OCI-LY3 (cell line): Measurements from ENCODE around the gene ZSCAN2.

Experiments used
- H2AFZ ChIP-seq: fragments of 200-600, 300-600 bp; shearing (Covaris generic); 2 replicates; pipeline ENCODE4 v1.6.0; 2014; ENCODE audit warnings: antibody characterized with exemption, low read depth, low read length
- H3K27ac ChIP-seq: fragments of 200-600, 300-600 bp; sonication (generic); 2 replicates; pipeline ENCODE4 v1.5.1; 2014; ENCODE audit warnings: mild to moderate bottlenecking, low read length, moderate library complexity, mixed read lengths
- H3K27me3 ChIP-seq: fragments of 200-600, 300-600 bp; sonication (generic); 2 replicates; pipeline ENCODE4 v1.6.1; 2014; ENCODE audit warnings: low read depth, low read length, mixed read lengths
- H3K36me3 ChIP-seq: fragments of 200-600, 300-600 bp; sonication (generic); replicated peaks from 2 replicates; pipeline ENCODE3; 2014; ENCODE audit warnings: low read depth, low read length, mixed read lengths
- H3K4me1 ChIP-seq: fragments of 300-600, 200-600 bp; sonication (generic); 2 replicates; pipeline ENCODE4 v1.6.1; 2014; ENCODE audit warnings: low read length, mixed read lengths
- H3K4me2 ChIP-seq: fragments of 200-600, 300-600 bp; sonication (generic); 2 replicates; pipeline ENCODE4 v1.6.1; 2014; ENCODE audit warnings: low read length, mixed read lengths
- H3K4me3 ChIP-seq: fragments of 300-600, 200-600 bp; sonication (generic); 2 replicates; pipeline ENCODE4 v1.5.1; 2014; ENCODE audit warnings: antibody characterized with exemption, mild to moderate bottlenecking, low read length, moderate library complexity
- H3K79me2 ChIP-seq: fragments of 300-600, 200-600 bp; shearing (Covaris generic); 2 replicates; pipeline ENCODE4 v1.6.1; 2014; ENCODE audit warnings: mild to moderate bottlenecking, low read length, mixed read lengths
- H3K9ac ChIP-seq: fragments of 300-600, 200-600 bp; shearing (Covaris generic); 2 replicates; pipeline ENCODE4 v1.6.0; 2014; ENCODE audit warnings: mild to moderate bottlenecking, low read length, moderate library complexity
- H3K9me3 ChIP-seq: fragments of 200-600, 300-600 bp; shearing (Covaris generic); 2 replicates; pipeline ENCODE4 v1.6.1; 2014; ENCODE audit warnings: low read length, mixed read lengths; ENCODE audit not compliant: insufficient read depth
- H4K20me1 ChIP-seq: fragments of 200-600, 300-600 bp; sonication (generic); 2 replicates; pipeline ENCODE4 v1.6.1; 2016; ENCODE audit warnings: low read length, mixed read lengths; ENCODE audit not compliant: insufficient read depth
- EZH2phosphoT487 ChIP-seq: fragments of 200-600 bp; shearing (Covaris generic); IDR thresholded peaks from 2 replicates; pipeline ENCODE4 v1.6.1; 2018; ENCODE audit warnings: antibody characterized with exemption, mixed run types, low read depth
- TF ChIP-seq, protein P1 (sequence below): fragments of 200-600, 300-600 bp; sonication (generic); IDR thresholded peaks from 2 replicates; pipeline ENCODE4 v1.5.1; 2014; ENCODE audit warnings: antibody characterized with exemption, low read length, low read depth

Gene ZSCAN2

DNA sequence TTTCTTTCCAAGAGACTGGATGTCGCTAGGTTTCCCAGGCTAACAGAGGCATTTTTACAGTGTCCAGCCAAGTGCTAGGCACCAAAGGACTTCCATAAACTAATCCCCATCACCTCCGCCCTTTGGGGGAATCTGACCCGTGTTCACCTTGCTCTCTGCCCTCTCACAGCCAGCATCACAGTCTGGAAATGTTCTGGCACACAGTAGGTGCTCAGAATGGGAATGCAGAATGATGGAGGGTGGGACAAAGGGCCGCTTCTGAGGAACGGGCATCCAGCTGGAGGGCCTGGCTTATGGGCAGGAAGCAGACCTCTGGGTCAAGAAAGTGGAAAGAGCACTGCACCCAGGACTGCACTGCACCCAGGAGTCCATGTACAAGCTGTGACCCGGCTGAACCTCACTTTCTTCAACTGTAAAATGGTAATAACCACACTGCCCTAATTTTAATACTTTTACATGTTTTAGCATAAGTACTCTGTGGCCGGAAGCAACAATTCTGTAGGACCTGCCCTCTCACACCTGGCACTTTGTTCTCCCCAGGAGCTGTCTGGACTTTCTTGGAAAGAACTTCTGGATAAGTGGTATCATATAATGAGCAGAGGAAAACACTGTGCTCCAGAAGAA lies 58.1 kb downstream of the ZSCAN2 start:
- Histone ChIP-seq H3K9ac (peak overlapping the region; percentile 75), H3K27ac (peak overlapping the region; percentile 45), H4K20me1 (no peaks in the 10 kb centered on the region), H3K4me3 (peak overlapping the region; percentile 83), H3K4me2 (peak overlapping the region; percentile 90), H3K27me3 (no peaks in the 10 kb centered on the region), H3K4me1 (peaks cover 20% of the 10 kb centered on the region), H3K36me3 (no peaks in the 10 kb centered on the region), H2AFZ (peak overlapping the region; percentile 87), H3K79me2 (peaks cover 2% of the 10 kb centered on the region), H3K9me3 (no peaks in the 10 kb centered on the region)
- TF ChIP-seq, protein P1, sequence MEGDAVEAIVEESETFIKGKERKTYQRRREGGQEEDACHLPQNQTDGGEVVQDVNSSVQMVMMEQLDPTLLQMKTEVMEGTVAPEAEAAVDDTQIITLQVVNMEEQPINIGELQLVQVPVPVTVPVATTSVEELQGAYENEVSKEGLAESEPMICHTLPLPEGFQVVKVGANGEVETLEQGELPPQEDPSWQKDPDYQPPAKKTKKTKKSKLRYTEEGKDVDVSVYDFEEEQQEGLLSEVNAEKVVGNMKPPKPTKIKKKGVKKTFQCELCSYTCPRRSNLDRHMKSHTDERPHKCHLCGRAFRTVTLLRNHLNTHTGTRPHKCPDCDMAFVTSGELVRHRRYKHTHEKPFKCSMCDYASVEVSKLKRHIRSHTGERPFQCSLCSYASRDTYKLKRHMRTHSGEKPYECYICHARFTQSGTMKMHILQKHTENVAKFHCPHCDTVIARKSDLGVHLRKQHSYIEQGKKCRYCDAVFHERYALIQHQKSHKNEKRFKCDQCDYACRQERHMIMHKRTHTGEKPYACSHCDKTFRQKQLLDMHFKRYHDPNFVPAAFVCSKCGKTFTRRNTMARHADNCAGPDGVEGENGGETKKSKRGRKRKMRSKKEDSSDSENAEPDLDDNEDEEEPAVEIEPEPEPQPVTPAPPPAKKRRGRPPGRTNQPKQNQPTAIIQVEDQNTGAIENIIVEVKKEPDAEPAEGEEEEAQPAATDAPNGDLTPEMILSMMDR: no peak
- TF ChIP-seq EZH2phosphoT487: no peak

DNA sequence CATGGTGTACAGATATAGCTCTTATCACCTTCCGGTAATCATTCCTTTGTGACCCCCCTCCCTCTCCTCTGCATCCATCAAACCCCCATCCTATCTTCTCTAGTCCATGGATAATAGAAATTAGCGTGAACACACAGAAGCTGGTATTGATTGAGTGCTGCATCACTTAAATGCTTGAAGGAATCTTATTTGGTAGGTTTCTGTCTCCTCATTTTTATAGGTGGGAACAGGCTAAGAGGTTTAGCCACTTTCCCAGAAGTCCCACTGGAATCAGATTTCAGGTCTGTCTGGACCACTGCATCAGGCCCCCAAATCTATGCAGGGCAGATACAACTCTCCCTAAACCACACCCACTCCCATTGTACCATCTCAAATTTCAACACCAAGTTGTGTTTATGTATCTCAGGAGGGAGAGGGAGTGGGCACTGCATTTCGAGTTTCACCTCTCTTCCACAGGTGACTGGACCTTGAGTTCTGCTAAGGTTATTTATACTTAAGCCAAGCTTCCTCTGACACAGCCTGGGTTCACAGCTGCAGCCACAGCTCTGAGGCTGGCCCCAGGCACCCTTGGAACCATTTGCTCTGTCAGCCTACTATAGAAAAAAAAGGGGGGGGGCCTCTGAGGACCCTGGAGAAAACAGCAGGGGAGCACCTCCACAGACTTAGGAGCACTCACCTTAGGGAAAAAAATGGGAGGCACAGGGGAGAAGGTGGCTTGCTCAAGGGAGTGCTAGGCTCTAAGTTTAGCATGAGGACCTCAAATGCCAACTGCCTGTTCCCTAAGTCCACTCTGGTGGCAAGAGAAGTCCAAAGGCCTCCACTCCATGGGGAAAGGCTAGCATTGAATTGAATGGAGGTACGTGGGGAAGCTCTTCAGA lies 59.3 kb downstream of the ZSCAN2 start:
- Histone ChIP-seq H3K27me3 (no peaks in the 10 kb centered on the region), H3K9me3 (no peaks in the 10 kb centered on the region), H3K9ac (no peak overlapping the region), H3K4me2 (no peak overlapping the region), H2AFZ (no peak overlapping the region), H3K27ac (no peak overlapping the region), H3K79me2 (no peaks in the 10 kb centered on the region), H4K20me1 (no peaks in the 10 kb centered on the region), H3K4me1 (peaks cover 16% of the 10 kb centered on the region), H3K4me3 (no peak overlapping the region), H3K36me3 (peaks cover 3% of the 10 kb centered on the region)
- TF ChIP-seq, protein P1: no peak
- TF ChIP-seq EZH2phosphoT487: no peak

DNA sequence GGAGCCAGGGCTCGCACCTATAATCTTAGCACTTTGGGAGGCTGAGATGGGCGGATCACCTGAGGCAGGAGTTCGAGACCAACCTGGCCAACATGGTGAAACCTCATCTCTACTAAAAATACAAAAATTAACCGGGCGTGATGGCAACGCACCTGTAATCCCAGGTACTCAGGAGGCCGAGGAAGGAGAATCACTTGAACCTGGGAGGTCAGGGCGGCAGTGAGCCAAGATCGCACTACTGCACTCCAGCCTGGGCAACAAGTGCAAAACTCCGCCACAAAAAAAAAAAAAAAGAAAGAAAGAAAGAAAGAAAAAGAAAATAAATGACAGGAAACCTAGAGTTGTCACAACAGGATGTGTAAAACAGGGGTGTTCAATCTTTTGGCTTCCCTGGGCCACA lies 60.2 kb downstream of the ZSCAN2 start:
- no peak overlapping the region for H3K4me3 ChIP-seq
- H3K36me3 ChIP-seq: peaks cover 10% of the 10 kb centered on the region
- no peaks in the 10 kb centered on the region for H3K79me2 ChIP-seq
- H3K27me3 ChIP-seq: no peaks in the 10 kb centered on the region
- H3K9me3 ChIP-seq: no peaks in the 10 kb centered on the region
- H2AFZ ChIP-seq: no peak overlapping the region
- H3K9ac ChIP-seq: no peak overlapping the region
- no peak overlapping the region for H3K4me2 ChIP-seq
- no peak overlapping the region for H3K27ac ChIP-seq
- H4K20me1 ChIP-seq: peaks cover 2% of the 10 kb centered on the region; the same call in 1 of the 2 replicates
- TF ChIP-seq EZH2phosphoT487: no peak
- TF ChIP-seq, protein P1: no peak
- peaks cover 15% of the 10 kb centered on the region for H3K4me1 ChIP-seq

DNA sequence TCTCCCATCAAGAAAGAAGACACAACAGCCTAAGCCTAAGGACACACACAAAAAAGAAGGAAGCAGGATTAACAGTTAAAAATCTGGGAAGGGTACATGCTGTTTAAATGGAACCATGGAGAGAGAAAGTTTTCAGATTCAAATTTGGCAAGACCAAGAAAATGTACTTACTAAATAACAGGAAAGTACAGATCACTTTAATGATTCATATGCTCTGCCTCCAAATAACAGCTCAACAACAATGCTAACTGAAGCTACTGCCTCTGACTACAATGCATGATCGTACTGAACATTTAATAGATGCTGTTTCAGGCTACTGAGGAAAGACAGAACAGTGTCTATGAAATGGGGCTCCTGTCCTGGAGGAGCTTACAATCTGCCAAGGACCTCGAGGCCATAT lies 65.6 kb downstream of the ZSCAN2 start:
- Histone ChIP-seq H3K36me3 (peaks cover 33% of the 10 kb centered on the region), H3K9ac (no peak overlapping the region), H3K27ac (no peak overlapping the region), H3K27me3 (no peaks in the 10 kb centered on the region), H2AFZ (no peak overlapping the region), H3K9me3 (no peaks in the 10 kb centered on the region), H3K79me2 (no peaks in the 10 kb centered on the region), H3K4me3 (no peak overlapping the region), H4K20me1 (peaks cover 5% of the 10 kb centered on the region; the same call in 1 of the 2 replicates), H3K4me1 (no peaks in the 10 kb centered on the region), H3K4me2 (no peak overlapping the region)
- no peak for TF ChIP-seq EZH2phosphoT487
- TF ChIP-seq, protein P1: no peak
